Suppressor macrophage (primary cell): ENCODE data around the gene STYK1.

Experiments used
- DNase-seq, 4 experiments: peaks; one replicate each; pipeline ENCODE4 v3.0.0-alpha.2; 2020 to 2022
- total RNA-seq, 17 experiments: gene quantifications; one replicate each; lab custom pipeline; 2026; ENCODE audit warnings: mixed read lengths in 6 of 17, inconsistent platforms in 3 of 17; lab: John Stamatoyannopoulos, UW

Gene STYK1
- 0 to 0.99 (median 0.04) reads per million in 17 experiments for total RNA-seq

GRCh38 chr12:10673659-10674384, at the start of gene STYK1:
Gene STYK1, minus strand, starts transcription at chr12:10674052. Its CDS starts 39,434 bp downstream, at chr12:10634618.
- DNase-seq, result peak; percentile 31 to 59 (median 34)

GRCh38 chr12:10722905-10723746, 49.3 kb upstream of the STYK1 start, which contains the start of gene YBX3:
Gene YBX3, minus strand, starts transcription at chr12:10723323. Its CDS starts 212 bp downstream, at chr12:10723111.
- peak; percentile 88 to 93 (median 91) for DNase-seq

GRCh38 chr12:10722502-10722904, 48.7 kb upstream of the STYK1 start:
- DNase-seq, result peak; percentile 48 to 76 (median 66)

GRCh38 chr12:10721651-10722501, 48.0 kb upstream of the STYK1 start:
- peak; percentile 94 to 99 (median 96) for DNase-seq

- no peak for DNase-seq
Observed at GRCh38 chr12:10720974-10721650, 47.3 kb upstream of the STYK1 start.

GRCh38 chr12:10719482-10719881, 45.6 kb upstream of the STYK1 start:
- DNase-seq, result no peak

GRCh38 chr12:10718279-10718821, 44.5 kb upstream of the STYK1 start:
- peak in 2 of 4 experiments; percentile 12 to 47 for DNase-seq

GRCh38 chr12:10717410-10717809, 43.6 kb upstream of the STYK1 start:
- peak in 1 of 4 experiments; percentile 13 for DNase-seq

- no peak for DNase-seq
Observed at GRCh38 chr12:10716704-10717315, 43.0 kb upstream of the STYK1 start.

GRCh38 chr12:10716277-10716676, 42.4 kb upstream of the STYK1 start:
- DNase-seq, result no peak

- no peak for DNase-seq
Observed at GRCh38 chr12:10715491-10715890, 41.6 kb upstream of the STYK1 start.

GRCh38 chr12:10709808-10710207, 36.0 kb upstream of the STYK1 start:
- DNase-seq, result no peak

GRCh38 chr12:10708862-10709261, 35.0 kb upstream of the STYK1 start:
- no peak for DNase-seq

GRCh38 chr12:10705655-10706054, 31.8 kb upstream of the STYK1 start:
- no peak for DNase-seq

- no peak for DNase-seq
Observed at GRCh38 chr12:10701843-10702242, 28.0 kb upstream of the STYK1 start.

- no peak for DNase-seq
Observed at GRCh38 chr12:10701131-10701681, 27.4 kb upstream of the STYK1 start.

GRCh38 chr12:10700581-10700980, 26.7 kb upstream of the STYK1 start:
- no peak for DNase-seq

GRCh38 chr12:10697862-10698261, 24.0 kb upstream of the STYK1 start:
- no peak for DNase-seq

- no peak for DNase-seq
Observed at GRCh38 chr12:10697156-10697555, 23.3 kb upstream of the STYK1 start.

- DNase-seq, result no peak
Observed at GRCh38 chr12:10690906-10691305, 17.1 kb upstream of the STYK1 start.

GRCh38 chr12:10689146-10689545, 15.3 kb upstream of the STYK1 start:
- no peak for DNase-seq
